IPS-15b (cell line): ENCODE data around the gene TMEM175.

Source experiments
- H3K27me3 ChIP-seq: one replicate; pipeline ENCODE4 v1.6.1; 2013; ENCODE audit warnings: low read length; ENCODE audit not compliant: control insufficient read depth, insufficient read depth
- H3K36me3 ChIP-seq: one replicate; pipeline ENCODE4 v1.6.1; 2013; ENCODE audit warnings: low read length; ENCODE audit not compliant: control insufficient read depth, insufficient read depth
- H3K4me1 ChIP-seq: one replicate; pipeline ENCODE4 v1.6.1; 2013; ENCODE audit warnings: mild to moderate bottlenecking, low read length; ENCODE audit not compliant: control insufficient read depth, insufficient read depth
- H3K4me3 ChIP-seq: one replicate; pipeline ENCODE4 v1.5.1; 2013; ENCODE audit warnings: low read depth, low read length
- H3K9ac ChIP-seq: one replicate; pipeline ENCODE4 v1.6.1; 2013; ENCODE audit warnings: low read depth, mild to moderate bottlenecking, low read length
- H3K9me3 ChIP-seq: one replicate; pipeline ENCODE4 v1.6.1; 2013; ENCODE audit warnings: mild to moderate bottlenecking, low read length; ENCODE audit not compliant: control insufficient read depth, insufficient read depth

Gene TMEM175

GRCh38 chr4:957581-958313, 25.5 kb downstream of the TMEM175 start:
- Histone ChIP-seq H3K4me3 (no peak overlapping the region), H3K27me3 (no peaks in the 10 kb centered on the region), H3K36me3 (peaks cover 6% of the 10 kb centered on the region), H3K9me3 (no peaks in the 10 kb centered on the region), H3K4me1 (no peaks in the 10 kb centered on the region), H3K9ac (no peak overlapping the region)

- Histone ChIP-seq H3K27me3 (no peaks in the 10 kb centered on the region), H3K4me1 (no peaks in the 10 kb centered on the region), H3K9ac (no peak overlapping the region), H3K36me3 (peaks cover 10% of the 10 kb centered on the region), H3K9me3 (no peaks in the 10 kb centered on the region), H3K4me3 (no peak overlapping the region)
These were observed 26.0 kb downstream of the TMEM175 start for GRCh38 chr4:958314-958665.

- no peak overlapping the region for H3K4me3 ChIP-seq
- H3K9ac ChIP-seq, result no peak overlapping the region
- peaks cover 11% of the 10 kb centered on the region for H3K36me3 ChIP-seq
- no peaks in the 10 kb centered on the region for H3K4me1 ChIP-seq
- no peaks in the 10 kb centered on the region for H3K9me3 ChIP-seq
- no peaks in the 10 kb centered on the region for H3K27me3 ChIP-seq
These were observed 26.6 kb downstream of the TMEM175 start for GRCh38 chr4:958696-959337.

GRCh38 chr4:959338-960139, 27.3 kb downstream of the TMEM175 start:
- peaks cover 12% of the 10 kb centered on the region for H3K36me3 ChIP-seq

GRCh38 chr4:960140-960635, 27.9 kb downstream of the TMEM175 start:
- no peaks in the 10 kb centered on the region for H3K4me1 ChIP-seq
- H3K27me3 ChIP-seq, result no peaks in the 10 kb centered on the region
- no peaks in the 10 kb centered on the region for H3K9me3 ChIP-seq
- H3K36me3 ChIP-seq, result peaks cover 12% of the 10 kb centered on the region
- H3K9ac ChIP-seq, result no peak overlapping the region
- no peak overlapping the region for H3K4me3 ChIP-seq

More at GRCh38 chr4:959338-960139, 27.3 kb downstream of the TMEM175 start:
- Histone ChIP-seq H3K27me3 (no peaks in the 10 kb centered on the region), H3K4me1 (no peaks in the 10 kb centered on the region), H3K9ac (no peak overlapping the region), H3K9me3 (no peaks in the 10 kb centered on the region), H3K4me3 (no peak overlapping the region)

GRCh38 chr4:960636-961350, 28.5 kb downstream of the TMEM175 start:
- Histone ChIP-seq H3K4me3 (no peak overlapping the region), H3K4me1 (no peaks in the 10 kb centered on the region), H3K9ac (no peak overlapping the region), H3K9me3 (no peaks in the 10 kb centered on the region), H3K27me3 (no peaks in the 10 kb centered on the region), H3K36me3 (peaks cover 14% of the 10 kb centered on the region)

GRCh38 chr4:961351-962230, 29.3 kb downstream of the TMEM175 start:
- Histone ChIP-seq H3K9me3 (no peaks in the 10 kb centered on the region), H3K4me1 (no peaks in the 10 kb centered on the region), H3K4me3 (no peak overlapping the region), H3K9ac (no peak overlapping the region), H3K27me3 (no peaks in the 10 kb centered on the region), H3K36me3 (peaks cover 21% of the 10 kb centered on the region)

GRCh38 chr4:962231-963208, 30.3 kb downstream of the TMEM175 start:
- H3K4me3 ChIP-seq, result no peak overlapping the region
- peaks cover 21% of the 10 kb centered on the region for H3K36me3 ChIP-seq
- H3K9me3 ChIP-seq, result no peaks in the 10 kb centered on the region
- H3K4me1 ChIP-seq, result no peaks in the 10 kb centered on the region
- H3K27me3 ChIP-seq, result no peaks in the 10 kb centered on the region
- H3K9ac ChIP-seq, result no peak overlapping the region

GRCh38 chr4:963276-964225, 31.3 kb downstream of the TMEM175 start:
- Histone ChIP-seq H3K9me3 (no peaks in the 10 kb centered on the region), H3K9ac (no peak overlapping the region), H3K4me3 (no peak overlapping the region), H3K27me3 (no peaks in the 10 kb centered on the region), H3K4me1 (no peaks in the 10 kb centered on the region), H3K36me3 (peaks cover 21% of the 10 kb centered on the region)
